Measurements from ENCODE around the gene USP53. TPM values are rescaled to one million over a fixed set of nuclear protein-coding genes. Genes with fewer than 3 reads are reported as not detected.

Gene USP53
- total and polyA plus RNA-seq, 2 donors (not counting 3 experiments of a cell fraction or from before 2014, with no cell fraction given): 7.8 to 22.8 TPM

GRCh38 chr4:119303587-119304305, 91.2 kb downstream of the USP53 start:
- ChIA-PET CTCF (no interaction called here), POLR2A (no interaction called here)

More at GRCh38 chr4:119303587-119304305, 91.2 kb downstream of the USP53 start:
- BruUV-seq (replicated peaks): no TSS peak
- Histone ChIP-seq H3K4me1 (ENCODE audit: control insufficient read depth, extremely low read depth, insufficient read depth, low read length) (peaks cover 6% of the 10 kb centered on the region), H3K4me2 (ENCODE audit: insufficient read depth, low read length) (no peak overlapping the region), H3K9ac (replicated peaks; ENCODE audit: extremely low read depth, insufficient read depth, low read length) (no peak overlapping the region), H3K4me3 (replicated peaks in 1 of 3; ENCODE audit: insufficient read depth in 1 of 3, low read depth in 1 of 3, low read length in 3 of 3) (no peak overlapping the region), H3K9me1 (replicated peaks; ENCODE audit: control insufficient read depth, extremely low read depth, insufficient read depth, low read length) (no peaks in the 10 kb centered on the region), H3K27me3 (ENCODE audit: control insufficient read depth in 2 of 2, insufficient read depth in 2 of 2, low read length in 2 of 2) (no peaks in the 10 kb centered on the region), H3K36me3 (ENCODE audit: control insufficient read depth in 2 of 2, extremely low read depth in 1 of 2, insufficient read depth in 2 of 2, low read length in 2 of 2) (no peaks in the 10 kb centered on the region), H4K20me1 (replicated peaks; ENCODE audit: control insufficient read depth, extremely low read depth, insufficient read depth, low read length) (no peaks in the 10 kb centered on the region), H3K27ac (ENCODE audit: insufficient read depth, low read depth, low read length) (no peak overlapping the region), H2AFZ (ENCODE audit: low read depth, low read length) (no peak overlapping the region), H3K79me2 (ENCODE audit: control insufficient read depth, insufficient read depth, low read length) (peaks cover 12% of the 10 kb centered on the region), H3K9me3 (replicated peaks; ENCODE audit: control insufficient read depth, insufficient read depth, low read length) (no peaks in the 10 kb centered on the region)
- dilution Hi-C loops (cut with MboI; ENCODE audit: extremely low pct_ligation_motif_present, low sequenced_read_pairs): no loop called here
- FAIRE-seq (no peak), DNase-seq (ENCODE audit: low read depth, low spot score) (no peak)
- no peak for TF ChIP-seq MAX (IDR thresholded peaks at IDR 0.05; ENCODE audit: insufficient read depth, insufficient read length)
- no peak for TF ChIP-seq CTCF (IDR thresholded peaks at IDR 0.05; ENCODE audit: extremely low read depth in 1 of 2, insufficient read depth in 1 of 2, low read depth in 1 of 2, low read length in 2 of 2)
- TF ChIP-seq JUN (IDR thresholded peaks at IDR 0.05; ENCODE audit: borderline replicate concordance, insufficient read depth, insufficient read length, low read depth): no peak
- TF ChIP-seq MYC (IDR thresholded peaks at IDR 0.05; ENCODE audit: low read depth, low read length): no peak
- no peak for TF ChIP-seq FOS (IDR thresholded peaks at IDR 0.05; ENCODE audit: borderline replicate concordance, insufficient read depth, low read length)
- TF ChIP-seq GATA2 (IDR thresholded peaks at IDR 0.05; ENCODE audit: insufficient read depth, insufficient read length, low read depth, low read length): no peak
- no peak for TF ChIP-seq POLR2AphosphoS5 (IDR thresholded peaks at IDR 0.05; ENCODE audit: insufficient read depth, low read depth, low read length)
- no peak for TF ChIP-seq EZH2 (IDR thresholded peaks at IDR 0.05; ENCODE audit: borderline replicate concordance, low read depth, low read length, severe bottlenecking)
- intact Hi-C loops (cut with micrococcal nuclease): loop anchor here (10.0 kb wide), 1 partner anchor 151 kb away; no protein-coding TSS in a partner anchor
